ENCODE data around the gene CLDN24. TPM values are rescaled to one million over a fixed set of nuclear protein-coding genes. Genes with fewer than 3 reads are reported as not detected.

CLDN24 gene
- total RNA-seq (not detected), polyA plus RNA-seq (not detected)

DNA sequence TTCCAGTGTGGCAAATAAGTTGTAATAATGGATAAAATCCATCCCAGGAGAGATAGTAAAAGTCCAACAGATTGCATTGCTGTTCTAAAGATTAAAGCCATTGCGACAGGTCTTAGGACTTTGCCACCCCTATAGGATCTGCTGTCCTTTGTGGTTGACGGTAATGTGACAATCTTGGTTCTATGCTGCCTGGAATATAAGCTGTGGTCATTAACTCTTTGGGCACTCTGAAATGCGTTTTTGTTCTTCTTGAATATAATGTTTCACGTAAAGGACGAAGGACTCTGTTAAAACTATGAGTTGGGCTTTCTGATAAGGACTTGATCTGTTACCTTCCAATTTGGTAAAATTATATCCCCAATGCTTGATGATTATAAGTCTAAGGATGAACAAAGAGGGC is at the start of gene CLDN24:
CLDN24 (minus strand) TSS at position 101 of the 400 bp plus-strand sequence; CDS start at position 101, 0 bp downstream.
- Mint-ChIP-seq H3K4me3 (peak within 1 kb of the TSS in 6 of 7 donors; percentile 8 to 75 (median 33)), H3K27me3 (peaks cover 6 to 37% of the 10 kb centered on the region in 2 donors), H3K27ac (peak within 1 kb of the TSS in 6 of 8 donors; percentile 22 to 76 (median 60)), H3K9me3 (no peaks in the 10 kb centered on the region), H3K4me1 (peaks cover 10 to 18% (median 12%) of the 10 kb centered on the region in 3 donors), H3K36me3 (peaks cover 0 to 10% (median 0%) of the 10 kb centered on the region in 3 donors)
- H3K4me1 ChIP-seq (ENCODE audit: insufficient read depth, low read length): peaks cover 12% of the 10 kb centered on the region
- no peak for DNase-seq
- no peak within 1 kb of the TSS for H3K27ac ChIP-seq (ENCODE audit: low read depth, low read length)
- H3K36me3 ChIP-seq (ENCODE audit: insufficient read depth, low read length): no peaks in the 10 kb centered on the region
- H3K9me3 ChIP-seq (ENCODE audit: low read length): no peaks in the 10 kb centered on the region
- no peak within 1 kb of the TSS for H3K4me3 ChIP-seq (ENCODE audit: low read length)
- ChIA-PET POLR2A (no interaction called here), CTCF (no interaction called here)
- H3K27me3 ChIP-seq (ENCODE audit: insufficient read depth, low read length, poor library complexity, severe bottlenecking): no peaks in the 10 kb centered on the region

DNA sequence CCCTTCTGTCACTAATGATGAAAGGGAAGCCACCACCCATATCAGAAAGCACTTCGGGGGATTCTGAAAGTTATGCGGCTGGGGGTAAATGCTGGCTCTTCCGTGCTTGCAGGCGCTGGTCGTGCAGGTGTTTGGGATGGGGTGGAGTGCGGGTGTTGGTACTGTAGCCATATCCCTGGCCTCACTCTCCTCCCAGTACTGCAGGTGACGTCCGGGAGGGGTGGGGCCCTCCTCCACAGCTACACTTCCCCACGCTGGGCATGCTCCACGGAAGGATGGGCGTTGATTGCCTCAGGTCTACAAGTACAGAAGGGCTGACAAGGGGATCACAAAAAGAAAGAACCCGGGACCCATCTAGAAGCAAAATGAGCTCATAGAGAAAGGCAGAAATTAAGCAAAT is 48.6 kb upstream of the CLDN24 start:
- ChIA-PET POLR2A (no interaction called here), CTCF (no interaction called here)
- Histone ChIP-seq H3K27me3 (ENCODE audit: insufficient read depth, low read length, poor library complexity, severe bottlenecking) (no peaks in the 10 kb centered on the region), H3K9me3 (ENCODE audit: low read length) (no peaks in the 10 kb centered on the region), H3K27ac (ENCODE audit: low read depth, low read length) (no peak overlapping the region), H3K36me3 (ENCODE audit: insufficient read depth, low read length) (no peaks in the 10 kb centered on the region), H3K4me1 (ENCODE audit: insufficient read depth, low read length) (no peaks in the 10 kb centered on the region), H3K4me3 (ENCODE audit: low read length) (no peak overlapping the region)
- Mint-ChIP-seq H3K27ac (no peak overlapping the region), H3K4me1 (no peaks in the 10 kb centered on the region), H3K9me3 (peaks cover 0 to 10% (median 5%) of the 10 kb centered on the region in 5 donors), H3K4me3 (no peak overlapping the region), H3K36me3 (peaks cover 0 to 18% (median 0%) of the 10 kb centered on the region in 3 donors), H3K27me3 (peaks cover 5 to 9% of the 10 kb centered on the region in 2 donors)
- DNase-seq: no peak

DNA sequence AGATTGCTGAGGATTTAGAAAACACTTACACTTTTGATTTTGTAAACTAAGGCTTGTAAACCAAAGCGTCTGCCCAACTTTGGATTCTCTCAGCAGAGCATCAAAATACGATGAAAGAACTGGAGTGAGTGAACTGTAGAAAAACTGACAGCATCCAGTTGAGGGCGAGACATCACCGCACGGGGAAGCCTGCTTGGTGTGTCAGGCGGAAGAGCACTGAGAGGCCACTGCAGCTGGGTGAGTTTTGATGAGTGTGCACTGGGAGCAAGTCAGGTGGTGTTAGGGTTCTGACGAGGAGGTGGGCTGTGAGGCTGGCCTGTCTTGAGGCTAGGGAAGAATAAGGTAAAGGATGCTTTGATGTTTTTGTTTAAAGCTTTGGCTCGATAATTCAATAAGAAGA is 46.8 kb upstream of the CLDN24 start:
- no peaks in the 10 kb centered on the region for H3K9me3 ChIP-seq (ENCODE audit: low read length)
- Mint-ChIP-seq H3K27ac (no peak overlapping the region), H3K27me3 (peaks cover 4 to 5% of the 10 kb centered on the region in 2 donors), H3K4me3 (no peak overlapping the region), H3K4me1 (no peaks in the 10 kb centered on the region), H3K36me3 (peaks cover 0 to 18% (median 0%) of the 10 kb centered on the region in 3 donors), H3K9me3 (peaks cover 0 to 10% (median 5%) of the 10 kb centered on the region in 5 donors)
- ChIA-PET POLR2A (no interaction called here), CTCF (no interaction called here)
- DNase-seq: no peak
- H3K4me3 ChIP-seq (ENCODE audit: low read length): no peak overlapping the region
- no peak overlapping the region for H3K27ac ChIP-seq (ENCODE audit: low read depth, low read length)
- H3K4me1 ChIP-seq (ENCODE audit: insufficient read depth, low read length): no peaks in the 10 kb centered on the region
- no peaks in the 10 kb centered on the region for H3K27me3 ChIP-seq (ENCODE audit: insufficient read depth, low read length, poor library complexity, severe bottlenecking)
- no peaks in the 10 kb centered on the region for H3K36me3 ChIP-seq (ENCODE audit: insufficient read depth, low read length)

DNA sequence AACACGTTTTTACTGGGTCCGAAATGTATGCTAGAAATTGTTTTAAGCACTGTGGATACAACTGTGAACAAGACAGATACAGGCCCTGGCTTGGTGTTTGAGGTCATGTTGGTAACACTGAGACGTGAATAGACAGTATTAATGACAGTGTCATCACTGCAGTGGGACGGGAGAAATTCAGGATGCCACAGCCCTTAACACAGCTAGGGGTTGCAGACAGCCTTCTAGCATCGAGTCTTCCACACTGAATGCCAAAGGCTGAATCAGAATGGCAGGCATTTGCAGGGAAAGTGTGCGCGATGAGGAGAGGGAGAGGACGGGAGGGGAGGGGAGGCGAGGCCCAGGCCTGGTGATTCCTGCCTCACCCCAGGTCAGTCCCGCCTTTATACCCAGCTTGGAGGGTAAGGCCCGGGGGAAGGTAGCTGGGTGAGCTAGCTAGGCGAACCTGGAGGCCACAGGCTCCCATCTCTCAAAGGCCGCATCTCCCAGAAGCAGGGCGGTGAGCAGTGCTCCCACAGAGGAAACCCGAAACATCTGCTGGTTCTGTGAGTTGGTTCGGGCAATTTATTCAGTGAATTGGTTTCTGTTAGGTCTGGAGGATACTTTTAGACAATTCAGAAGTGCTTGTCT is 44.1 kb upstream of the CLDN24 start:
- no peak overlapping the region for H3K27ac Mint-ChIP-seq
- H3K9me3 Mint-ChIP-seq: no peaks in the 10 kb centered on the region
- no peak overlapping the region for H3K4me3 ChIP-seq (ENCODE audit: low read length)
- no peak overlapping the region for H3K4me3 Mint-ChIP-seq
- H3K27me3 Mint-ChIP-seq: peaks cover 1 to 14% of the 10 kb centered on the region in 2 donors
- H3K4me1 ChIP-seq (ENCODE audit: insufficient read depth, low read length): no peaks in the 10 kb centered on the region
- H3K27ac ChIP-seq (ENCODE audit: low read depth, low read length): no peak overlapping the region
- no peaks in the 10 kb centered on the region for H3K9me3 ChIP-seq (ENCODE audit: low read length)
- no peaks in the 10 kb centered on the region for H3K36me3 ChIP-seq (ENCODE audit: insufficient read depth, low read length)
- H3K27me3 ChIP-seq (ENCODE audit: insufficient read depth, low read length, poor library complexity, severe bottlenecking): no peaks in the 10 kb centered on the region
- H3K4me1 Mint-ChIP-seq: no peaks in the 10 kb centered on the region
- H3K36me3 Mint-ChIP-seq: no peaks in the 10 kb centered on the region
- no peak for DNase-seq
- CTCF ChIA-PET: no interaction called here
- POLR2A ChIA-PET: no interaction called here

DNA sequence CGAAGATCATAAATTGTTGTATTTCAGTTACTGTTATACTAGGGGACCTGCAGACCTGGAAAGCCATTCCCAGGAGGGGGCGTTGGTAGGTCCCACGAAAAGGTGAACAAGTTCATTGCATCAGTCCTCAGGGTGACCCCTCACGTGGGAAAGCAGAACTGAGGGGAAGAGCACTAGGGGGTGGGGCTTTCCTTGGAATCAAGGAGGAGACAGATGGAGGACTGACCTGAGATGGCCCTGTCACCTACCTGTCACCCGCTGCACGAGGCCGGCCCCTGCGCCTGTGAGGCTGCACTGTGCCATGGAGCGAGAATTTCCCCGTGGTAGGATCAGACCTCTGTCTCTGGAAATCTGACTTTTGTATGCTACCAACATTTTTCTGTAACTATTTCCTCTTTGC is 41.8 kb upstream of the CLDN24 start:
- DNase-seq: no peak
- H3K4me3 ChIP-seq (ENCODE audit: low read length): no peak overlapping the region
- no peaks in the 10 kb centered on the region for H3K27me3 ChIP-seq (ENCODE audit: insufficient read depth, low read length, poor library complexity, severe bottlenecking)
- Mint-ChIP-seq H3K36me3 (no peaks in the 10 kb centered on the region), H3K27me3 (peaks cover 1 to 17% of the 10 kb centered on the region in 2 donors), H3K9me3 (no peaks in the 10 kb centered on the region), H3K4me1 (no peaks in the 10 kb centered on the region), H3K4me3 (no peak overlapping the region), H3K27ac (peak overlapping the region in 1 of 8 donors; percentile 86)
- H3K9me3 ChIP-seq (ENCODE audit: low read length): no peaks in the 10 kb centered on the region
- no peak overlapping the region for H3K27ac ChIP-seq (ENCODE audit: low read depth, low read length)
- ChIA-PET POLR2A (no interaction called here), CTCF (no interaction called here)
- H3K36me3 ChIP-seq (ENCODE audit: insufficient read depth, low read length): no peaks in the 10 kb centered on the region
- H3K4me1 ChIP-seq (ENCODE audit: insufficient read depth, low read length): no peaks in the 10 kb centered on the region

DNA sequence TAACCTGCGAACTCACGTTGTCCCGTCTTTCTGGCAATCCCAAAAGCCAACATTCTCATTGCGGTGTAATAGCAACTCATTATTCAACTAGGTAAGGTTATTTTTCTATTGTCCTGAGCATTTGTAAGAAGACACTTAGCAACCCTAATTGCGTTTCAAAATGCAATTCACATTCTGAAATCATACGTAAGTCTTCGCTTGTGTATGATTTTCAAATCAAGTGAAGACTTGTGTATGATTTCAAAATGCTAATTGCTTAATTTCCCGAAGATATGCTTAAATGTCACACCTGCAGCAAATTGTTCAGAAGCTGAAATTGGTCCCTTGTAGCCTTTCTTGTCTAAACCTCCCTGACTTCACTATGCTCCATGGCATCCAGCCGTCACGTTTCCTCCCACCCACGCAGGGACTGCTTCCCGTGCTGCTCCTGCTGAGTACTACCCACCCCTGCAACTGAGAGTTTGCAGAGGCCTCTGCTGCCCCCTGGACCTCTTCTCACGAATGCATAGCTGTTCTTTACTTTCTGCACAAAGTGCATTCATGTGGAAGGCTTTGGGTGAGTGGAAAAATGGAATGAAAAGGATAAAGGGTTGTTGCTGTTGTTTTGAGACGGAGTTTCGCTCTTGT is 40.8 kb upstream of the CLDN24 start:
- peak overlapping the region in 1 of 8 donors; percentile 63 for H3K27ac Mint-ChIP-seq
- Histone ChIP-seq H3K27ac (ENCODE audit: low read depth, low read length) (no peak overlapping the region), H3K36me3 (ENCODE audit: insufficient read depth, low read length) (no peaks in the 10 kb centered on the region), H3K9me3 (ENCODE audit: low read length) (no peaks in the 10 kb centered on the region), H3K4me3 (ENCODE audit: low read length) (no peak overlapping the region), H3K4me1 (ENCODE audit: insufficient read depth, low read length) (no peaks in the 10 kb centered on the region), H3K27me3 (ENCODE audit: insufficient read depth, low read length, poor library complexity, severe bottlenecking) (no peaks in the 10 kb centered on the region)
- no peaks in the 10 kb centered on the region for H3K4me1 Mint-ChIP-seq
- ChIA-PET POLR2A (no interaction called here), CTCF (no interaction called here)
- no peak for DNase-seq
- no peaks in the 10 kb centered on the region for H3K9me3 Mint-ChIP-seq
- H3K36me3 Mint-ChIP-seq: no peaks in the 10 kb centered on the region
- H3K4me3 Mint-ChIP-seq: no peak overlapping the region
- H3K27me3 Mint-ChIP-seq: peaks cover under 1 to 21% of the 10 kb centered on the region in 2 donors

DNA sequence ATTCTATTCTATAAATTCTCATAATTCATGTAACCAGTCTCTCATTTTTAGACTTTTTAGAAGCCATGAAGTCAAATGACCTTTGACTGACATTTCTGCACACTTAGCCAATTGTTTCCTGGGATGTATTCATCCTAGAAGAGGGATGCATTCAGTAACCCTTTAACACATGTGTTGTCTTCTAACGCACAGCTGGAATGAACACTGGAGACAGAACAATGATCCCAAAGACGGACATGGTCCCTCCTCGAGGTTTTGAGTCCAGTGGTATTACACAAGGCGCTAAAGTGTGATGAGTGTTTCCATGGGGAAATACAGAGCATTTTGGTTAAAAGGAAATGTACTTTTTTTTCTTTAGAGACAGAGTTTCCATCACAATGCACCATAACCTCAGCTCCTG is 39.8 kb upstream of the CLDN24 start:
- CTCF ChIA-PET: interaction anchor here (2.3 kb wide), 1 partner anchor 45 kb away, joined by 6 read pairs; no protein-coding TSS in a partner anchor
- POLR2A ChIA-PET: no interaction called here

DNA sequence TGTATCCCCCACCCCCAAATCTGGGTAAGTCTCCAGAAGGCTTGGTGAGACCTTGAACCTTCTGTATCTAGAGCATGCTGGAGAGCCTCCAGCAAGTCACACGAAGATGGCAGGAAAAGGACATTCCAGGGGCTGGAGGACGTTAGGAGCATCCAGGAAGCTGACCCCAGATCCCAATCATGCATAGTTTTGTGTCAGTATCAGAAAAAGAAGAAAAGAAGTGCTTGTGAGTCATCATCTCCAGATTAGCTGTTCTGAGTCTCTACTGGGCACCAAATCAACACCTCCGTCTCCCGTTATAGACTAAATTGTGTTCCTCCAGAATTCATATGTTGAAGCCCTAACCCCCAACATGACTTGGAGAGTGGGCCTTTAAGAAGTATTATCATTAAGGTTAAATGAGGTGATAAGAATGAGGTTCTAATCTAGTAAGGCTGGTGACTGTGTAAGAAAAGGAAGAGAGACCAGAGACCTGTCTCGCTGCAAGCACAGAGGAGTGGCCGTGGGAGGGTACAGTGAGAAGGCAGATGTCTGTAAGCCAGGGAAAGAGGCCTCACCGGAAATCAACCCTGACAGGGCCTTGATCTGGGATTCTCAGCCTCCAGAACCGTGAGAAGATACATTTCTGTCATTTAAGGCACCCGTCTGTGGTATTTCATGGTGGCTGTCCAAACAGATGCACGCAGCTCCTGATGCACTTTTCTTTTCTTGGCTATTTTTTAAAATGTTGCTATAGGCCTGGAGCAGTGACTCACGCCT is 38.1 kb upstream of the CLDN24 start:
- CTCF ChIA-PET: interaction anchor here (2.3 kb wide), 1 partner anchor 47 kb away, joined by 6 read pairs; no protein-coding TSS in a partner anchor
- H3K4me3 ChIP-seq (ENCODE audit: low read length): no peak overlapping the region
- H3K27me3 ChIP-seq (ENCODE audit: insufficient read depth, low read length, poor library complexity, severe bottlenecking): no peaks in the 10 kb centered on the region
- Mint-ChIP-seq H3K36me3 (no peaks in the 10 kb centered on the region), H3K4me1 (no peaks in the 10 kb centered on the region), H3K4me3 (no peak overlapping the region), H3K27me3 (peaks cover 2 to 28% of the 10 kb centered on the region in 2 donors), H3K27ac (no peak overlapping the region), H3K9me3 (no peaks in the 10 kb centered on the region)
- no peak for DNase-seq
- no peak overlapping the region for H3K27ac ChIP-seq (ENCODE audit: low read depth, low read length)
- no peaks in the 10 kb centered on the region for H3K9me3 ChIP-seq (ENCODE audit: low read length)
- H3K36me3 ChIP-seq (ENCODE audit: insufficient read depth, low read length): no peaks in the 10 kb centered on the region
- POLR2A ChIA-PET: no interaction called here
- H3K4me1 ChIP-seq (ENCODE audit: insufficient read depth, low read length): no peaks in the 10 kb centered on the region

More for the DNA sequence above, 39.8 kb upstream of the CLDN24 start:
- Histone ChIP-seq H3K4me1 (ENCODE audit: insufficient read depth, low read length) (no peaks in the 10 kb centered on the region), H3K9me3 (ENCODE audit: low read length) (no peaks in the 10 kb centered on the region), H3K4me3 (ENCODE audit: low read length) (no peak overlapping the region), H3K36me3 (ENCODE audit: insufficient read depth, low read length) (no peaks in the 10 kb centered on the region), H3K27me3 (ENCODE audit: insufficient read depth, low read length, poor library complexity, severe bottlenecking) (no peaks in the 10 kb centered on the region), H3K27ac (ENCODE audit: low read depth, low read length) (no peak overlapping the region)
- Mint-ChIP-seq H3K27ac (no peak overlapping the region), H3K36me3 (no peaks in the 10 kb centered on the region), H3K4me1 (no peaks in the 10 kb centered on the region), H3K27me3 (peaks cover 0 to 28% of the 10 kb centered on the region in 2 donors), H3K9me3 (no peaks in the 10 kb centered on the region), H3K4me3 (no peak overlapping the region)
- DNase-seq: no peak
